ENCODE results near the gene RPRD2.

DNA sequence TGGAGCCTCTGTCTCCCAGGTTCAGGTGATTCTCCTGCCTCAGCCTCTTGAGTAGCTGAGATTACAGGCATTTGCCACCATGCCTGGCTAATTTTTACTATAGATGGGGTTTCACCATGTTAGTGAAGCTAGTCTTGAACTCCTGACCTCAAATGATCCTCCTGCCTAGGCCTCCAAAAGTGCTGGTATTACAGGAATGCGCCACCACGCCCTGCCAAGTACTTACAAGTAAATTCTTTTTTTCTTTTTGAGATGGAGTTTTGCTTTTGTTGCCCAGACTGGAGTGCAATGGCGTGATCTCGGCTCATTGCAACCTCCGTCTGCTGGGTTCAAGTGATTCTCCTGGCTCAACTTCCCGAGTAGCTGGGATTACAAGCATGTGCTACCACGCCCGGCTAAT lies 42.5 kb downstream of the RPRD2 start:
- TF ChIP-seq NFE2L1 (tag; IDR thresholded peaks at IDR 0.05; ENCODE audit: borderline replicate concordance, low read depth) (no peak), SIN3B (IDR thresholded peaks at IDR 0.05; ENCODE audit: low read depth) (no peak), GABPB1 (CRISPR knock-in tag; IDR thresholded peaks at IDR 0.05) (no peak), ZEB2 (IDR thresholded peaks at IDR 0.05) (no peak), XRCC5 (IDR thresholded peaks at IDR 0.05; ENCODE audit: low read depth, low read length) (no peak), SMAD1 (IDR thresholded peaks at IDR 0.05; ENCODE audit: low read depth, low read length, partially characterized antibody) (no peak), NFYB (IDR thresholded peaks at IDR 0.05; ENCODE audit: extremely low read depth, insufficient read length) (no peak), ZNF347 (CRISPR knock-in tag; IDR thresholded peaks at IDR 0.05; ENCODE audit: low read depth) (no peak), CBX1 (IDR thresholded peaks at IDR 0.05; ENCODE audit: low read depth) (no peak), BDP1 (IDR thresholded peaks at IDR 0.05; ENCODE audit: insufficient read depth, insufficient read length) (no peak)
- TF ChIP-seq, protein P1, sequence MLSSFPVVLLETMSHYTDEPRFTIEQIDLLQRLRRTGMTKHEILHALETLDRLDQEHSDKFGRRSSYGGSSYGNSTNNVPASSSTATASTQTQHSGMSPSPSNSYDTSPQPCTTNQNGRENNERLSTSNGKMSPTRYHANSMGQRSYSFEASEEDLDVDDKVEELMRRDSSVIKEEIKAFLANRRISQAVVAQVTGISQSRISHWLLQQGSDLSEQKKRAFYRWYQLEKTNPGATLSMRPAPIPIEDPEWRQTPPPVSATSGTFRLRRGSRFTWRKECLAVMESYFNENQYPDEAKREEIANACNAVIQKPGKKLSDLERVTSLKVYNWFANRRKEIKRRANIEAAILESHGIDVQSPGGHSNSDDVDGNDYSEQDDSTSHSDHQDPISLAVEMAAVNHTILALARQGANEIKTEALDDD (IDR thresholded peaks at IDR 0.05), result no peak
- TF ChIP-seq, protein P2, sequence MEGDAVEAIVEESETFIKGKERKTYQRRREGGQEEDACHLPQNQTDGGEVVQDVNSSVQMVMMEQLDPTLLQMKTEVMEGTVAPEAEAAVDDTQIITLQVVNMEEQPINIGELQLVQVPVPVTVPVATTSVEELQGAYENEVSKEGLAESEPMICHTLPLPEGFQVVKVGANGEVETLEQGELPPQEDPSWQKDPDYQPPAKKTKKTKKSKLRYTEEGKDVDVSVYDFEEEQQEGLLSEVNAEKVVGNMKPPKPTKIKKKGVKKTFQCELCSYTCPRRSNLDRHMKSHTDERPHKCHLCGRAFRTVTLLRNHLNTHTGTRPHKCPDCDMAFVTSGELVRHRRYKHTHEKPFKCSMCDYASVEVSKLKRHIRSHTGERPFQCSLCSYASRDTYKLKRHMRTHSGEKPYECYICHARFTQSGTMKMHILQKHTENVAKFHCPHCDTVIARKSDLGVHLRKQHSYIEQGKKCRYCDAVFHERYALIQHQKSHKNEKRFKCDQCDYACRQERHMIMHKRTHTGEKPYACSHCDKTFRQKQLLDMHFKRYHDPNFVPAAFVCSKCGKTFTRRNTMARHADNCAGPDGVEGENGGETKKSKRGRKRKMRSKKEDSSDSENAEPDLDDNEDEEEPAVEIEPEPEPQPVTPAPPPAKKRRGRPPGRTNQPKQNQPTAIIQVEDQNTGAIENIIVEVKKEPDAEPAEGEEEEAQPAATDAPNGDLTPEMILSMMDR (IDR thresholded peaks at IDR 0.05 in 2 of 3, conservative IDR thresholded peaks at IDR 0.05 in 1 of 3; ENCODE audit: insufficient read depth in 2 of 3, low read depth in 1 of 3, low read length in 3 of 3), result no peak
- TF ChIP-seq, protein P3, sequence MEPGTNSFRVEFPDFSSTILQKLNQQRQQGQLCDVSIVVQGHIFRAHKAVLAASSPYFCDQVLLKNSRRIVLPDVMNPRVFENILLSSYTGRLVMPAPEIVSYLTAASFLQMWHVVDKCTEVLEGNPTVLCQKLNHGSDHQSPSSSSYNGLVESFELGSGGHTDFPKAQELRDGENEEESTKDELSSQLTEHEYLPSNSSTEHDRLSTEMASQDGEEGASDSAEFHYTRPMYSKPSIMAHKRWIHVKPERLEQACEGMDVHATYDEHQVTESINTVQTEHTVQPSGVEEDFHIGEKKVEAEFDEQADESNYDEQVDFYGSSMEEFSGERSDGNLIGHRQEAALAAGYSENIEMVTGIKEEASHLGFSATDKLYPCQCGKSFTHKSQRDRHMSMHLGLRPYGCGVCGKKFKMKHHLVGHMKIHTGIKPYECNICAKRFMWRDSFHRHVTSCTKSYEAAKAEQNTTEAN (CRISPR knock-in tag; IDR thresholded peaks at IDR 0.05), result no peak
